IMR-90 (cell line): ENCODE results near the gene DNAJC11. TPM values are rescaled to one million over a fixed set of nuclear protein-coding genes. Genes with fewer than 3 reads are reported as not detected.

Experiments used
- ATAC-seq: fragments of 200-7000 bp; cut with Tn5 transposase; 2 replicates; pipeline ENCODE4 v1.9.1; 2020; ENCODE audit warnings: low read depth, mild to moderate bottlenecking, moderate library complexity
- BruUV-seq: library from RNA; stranded (reverse); fragments of 400-500 nt; replicated peaks from 2 replicates; lab custom pipeline; 2021; lab: Mats Ljungman, UMichigan
- CTCF ChIA-PET: fragments of 300-600 bp; formaldehyde crosslinking; extraction: SDS; loops from one replicate; lab custom pipeline; 2021; ENCODE audit warnings: antibody characterized with exemption; lab: Yijun Ruan, JAX
- POLR2A ChIA-PET: fragments of 300-600 bp; sonication (Branson Sonifier 250); formaldehyde crosslinking; loops from one replicate; lab custom pipeline; 2022; ENCODE audit warnings: antibody characterized with exemption; ENCODE audit not compliant: unreplicated experiment; lab: Charles Lee
- DNase-seq: peaks from one replicate; pipeline ENCODE4 v3.0.0; 2013
- H2AFZ ChIP-seq: replicated peaks from 2 replicates; pipeline ENCODE3; 2013; ENCODE audit warnings: low read length, mild to moderate bottlenecking; ENCODE audit not compliant: poor library complexity
- H2AK5ac ChIP-seq: 2 replicates; pipeline ENCODE4 v1.6.1; 2013; ENCODE audit warnings: low read depth, low read length, inconsistent platforms
- H2AK9ac ChIP-seq: replicated peaks from 2 replicates; pipeline ENCODE3; 2013; ENCODE audit warnings: mild to moderate bottlenecking, low read depth, low read length, moderate library complexity; ENCODE audit not compliant: poor library complexity
- H2BK120ac ChIP-seq: 2 replicates; pipeline ENCODE4 v1.6.1; 2013; ENCODE audit warnings: low read depth, low read length, inconsistent platforms
- H2BK15ac ChIP-seq: 3 replicates; pipeline ENCODE4 v1.6.1; 2013; ENCODE audit warnings: low read depth, low read length, inconsistent platforms
- H2BK20ac ChIP-seq: 2 replicates; pipeline ENCODE4 v1.6.1; 2013; ENCODE audit warnings: low read depth, mild to moderate bottlenecking, inconsistent platforms, low read length, moderate library complexity
- H2BK5ac ChIP-seq: 2 replicates; pipeline ENCODE4 v1.6.1; 2013; ENCODE audit warnings: mild to moderate bottlenecking, low read depth, low read length, inconsistent platforms; ENCODE audit not compliant: poor library complexity, severe bottlenecking
- H3K14ac ChIP-seq: replicated peaks from 2 replicates; pipeline ENCODE4 v1.6.1; 2013; ENCODE audit warnings: low read depth, low read length, inconsistent platforms
- H3K18ac ChIP-seq: 2 replicates; pipeline ENCODE4 v1.6.1; 2013; ENCODE audit warnings: low read depth, low read length, control low read depth
- H3K23ac ChIP-seq: 2 replicates; pipeline ENCODE4 v1.6.1; 2013; ENCODE audit warnings: low read depth, low read length, inconsistent platforms
- H3K27ac ChIP-seq: 2 replicates; pipeline ENCODE4 v1.5.1; 2013; ENCODE audit warnings: mild to moderate bottlenecking, control low read depth, low read length; ENCODE audit not compliant: insufficient read depth
- H3K27me3 ChIP-seq: 2 replicates; pipeline ENCODE4 v1.6.1; 2013; ENCODE audit warnings: low read length; ENCODE audit not compliant: control insufficient read depth, insufficient read depth
- H3K36me3 ChIP-seq: 2 replicates; pipeline ENCODE4 v1.6.1; 2013; ENCODE audit warnings: low read length, mixed read lengths; ENCODE audit not compliant: control insufficient read depth, insufficient read depth
- H3K4ac ChIP-seq: 2 replicates; pipeline ENCODE4 v1.6.1; 2013; ENCODE audit warnings: low read depth, low read length, inconsistent platforms
- H3K4me1 ChIP-seq: 2 replicates; pipeline ENCODE4 v1.6.1; 2013; ENCODE audit warnings: low read length, mixed read lengths; ENCODE audit not compliant: control insufficient read depth, insufficient read depth
- H3K4me2 ChIP-seq: 2 replicates; pipeline ENCODE4 v1.6.1; 2013; ENCODE audit warnings: low read depth, mild to moderate bottlenecking, control low read depth, low read length, moderate library complexity
- H3K4me3 ChIP-seq: 2 replicates; pipeline ENCODE4 v1.5.1; 2013; ENCODE audit warnings: low read depth, mild to moderate bottlenecking, control low read depth, low read length, moderate library complexity; ENCODE audit not compliant: insufficient read depth
- H3K56ac ChIP-seq: 2 replicates; pipeline ENCODE4 v1.6.1; 2013; ENCODE audit warnings: low read length, inconsistent platforms; ENCODE audit not compliant: insufficient read depth; ENCODE audit errors: extremely low read depth
- H3K79me1 ChIP-seq, 2 experiments: 2 replicates each; pipeline ENCODE4 v1.6.1; 2013; ENCODE audit warnings: low read length in 2 of 2, inconsistent platforms in 1 of 2, low read depth in 1 of 2
- H3K9ac ChIP-seq: 2 replicates; pipeline ENCODE4 v1.6.1; 2013; ENCODE audit warnings: low read depth, low read length, control low read depth
- H3K9me1 ChIP-seq: 2 replicates; pipeline ENCODE4 v1.6.1; 2013; ENCODE audit warnings: low read length, inconsistent platforms; ENCODE audit not compliant: insufficient read depth
- H3K9me3 ChIP-seq: 2 replicates; pipeline ENCODE4 v1.6.1; 2013; ENCODE audit warnings: low read length; ENCODE audit not compliant: control insufficient read depth, insufficient read depth
- H4K20me1 ChIP-seq: 2 replicates; pipeline ENCODE4 v1.6.1; 2013; ENCODE audit warnings: low read length, inconsistent platforms; ENCODE audit not compliant: insufficient read depth
- H4K5ac ChIP-seq: 2 replicates; pipeline ENCODE4 v1.6.1; 2013; ENCODE audit warnings: mild to moderate bottlenecking, low read depth, low read length, control low read depth
- H4K8ac ChIP-seq, 2 experiments: 2 replicates each; pipeline ENCODE4 v1.6.1; 2013; ENCODE audit warnings: low read depth in 2 of 2, low read length in 2 of 2, control low read depth in 1 of 2, inconsistent platforms in 1 of 2
- H4K91ac ChIP-seq: 2 replicates; pipeline ENCODE4 v1.6.1; 2013; ENCODE audit warnings: low read depth, low read length, inconsistent platforms; ENCODE audit not compliant: insufficient read depth
- MAFK ChIP-seq: IDR thresholded peaks from 2 replicates; pipeline ENCODE4 v1.6.1; 2012; ENCODE audit warnings: low read depth, low read length, improper control_type of control experiment
- MAZ ChIP-seq: IDR thresholded peaks from 2 replicates; pipeline ENCODE4 v1.6.1; 2012; ENCODE audit warnings: low read depth, mild to moderate bottlenecking, low read length, improper control_type of control experiment, moderate library complexity, borderline replicate concordance
- RAD21 ChIP-seq: IDR thresholded peaks from 2 replicates; pipeline ENCODE4 v1.6.1; 2012; ENCODE audit warnings: low read length, improper control_type of control experiment
- WGBS, 2 experiments: methylation state at CpG; one replicate each; pipeline versions ENCODE4 v1.1.5 to v1.1.7; 2013; ENCODE audit warnings: missing lambda C conversion rate in 2 of 2; ENCODE audit not compliant: insufficient read length in 1 of 2; ENCODE audit errors: extremely low coverage in 2 of 2; 5-methylcytosine and 5-hydroxymethylcytosine counted together
- dilution Hi-C: fragments of 300-500 bp; cut with HindIII; formaldehyde crosslinking; loops from one replicate; pipeline ENCODE4 v1.14.3; 2018; ENCODE audit warnings: low sequenced_read_pairs; ENCODE audit not compliant: unreplicated experiment
- in situ Hi-C: fragments of 300-500 bp; cut with MboI; formaldehyde crosslinking; loops from 3 replicates; pipeline ENCODE4 v1.14.3; 2019; ENCODE audit warnings: low sequenced_read_pairs, inconsistent platforms, mixed read lengths
- intact Hi-C: fragments of 100-400 bp; cut with micrococcal nuclease; formaldehyde crosslinking; loops from 2 replicates; pipeline ENCODE4 v1.10.0; 2022
- polyA plus RNA-seq, 3 experiments: library from polyadenylated mRNA; depleted of rRNA; stranded (reverse); fragments of >200 nt; gene quantifications; 2 replicates each; pipeline ENCODE4 v1.2.3, GENCODE V29; 2012; ENCODE audit warnings: low replicate concordance in 1 of 3
- total RNA-seq: library from RNA; depleted of rRNA; stranded (reverse); fragments of >200 nt; gene quantifications from 2 replicates; pipeline ENCODE4 v1.2.3, GENCODE V29; 2012
- TF ChIP-seq, protein P1 (sequence below): conservative IDR thresholded peaks from 2 replicates; pipeline ENCODE4 v1.5.1; 2012; ENCODE audit warnings: mild to moderate bottlenecking, low read depth, low read length, improper control_type of control experiment
- TF ChIP-seq, protein P2 (sequence below): fragments of 150-350 bp; IDR thresholded peaks from 2 replicates; pipeline ENCODE4 v1.6.1; 2016; ENCODE audit warnings: low read depth, mild to moderate bottlenecking, low read length, moderate library complexity, borderline replicate concordance

Gene DNAJC11
- total and polyA plus RNA-seq, 2 of the 4 experiments (the other 2 are of a cell fraction), result 38.7 to 48.5 TPM

DNA sequence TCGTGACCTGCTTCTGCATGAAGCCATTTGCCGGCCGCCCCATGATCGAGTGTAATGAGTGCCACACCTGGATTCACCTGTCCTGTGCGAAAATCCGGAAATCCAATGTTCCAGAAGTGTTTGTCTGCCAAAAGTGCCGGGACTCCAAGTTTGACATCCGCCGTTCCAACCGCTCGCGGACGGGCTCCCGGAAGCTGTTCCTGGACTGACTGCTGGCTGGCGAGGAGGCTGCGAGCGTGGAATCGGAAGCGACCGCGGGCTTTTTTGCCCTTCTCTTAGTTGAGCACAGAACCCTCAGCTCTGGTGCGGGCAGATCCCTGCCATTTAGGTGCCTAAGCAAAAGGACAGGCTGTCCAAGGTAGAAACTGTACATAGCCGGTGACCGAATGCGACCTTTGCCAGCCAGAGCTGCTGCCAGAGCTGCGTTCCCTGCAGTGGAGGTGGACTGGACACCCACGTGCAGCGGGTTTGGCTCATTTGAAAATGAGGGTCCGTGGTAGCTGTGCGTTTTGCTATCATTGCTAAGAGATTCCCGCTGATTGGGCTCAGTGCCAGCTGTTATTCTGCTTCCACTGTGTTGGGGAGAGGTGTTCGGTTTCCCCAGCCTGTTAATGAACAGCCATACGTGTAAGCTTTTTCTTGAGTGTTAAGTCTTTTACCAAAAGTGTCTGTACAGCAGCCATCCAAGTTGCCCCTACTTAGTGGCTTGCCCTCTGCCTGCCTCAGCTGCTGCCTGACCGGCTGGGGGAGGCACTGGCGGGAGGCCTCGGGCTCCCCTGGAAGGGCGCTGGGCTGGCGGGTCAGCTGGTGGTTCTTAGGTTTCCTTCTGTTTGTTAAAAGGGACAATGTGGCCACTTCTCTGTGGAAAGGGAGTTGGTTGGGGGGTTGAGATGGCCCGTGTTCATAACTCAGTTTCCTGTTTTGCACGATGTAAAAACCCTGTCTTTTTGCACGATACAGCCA is 79.9 kb downstream of the DNAJC11 start:
- Histone ChIP-seq H3K14ac (no peak overlapping the region), H3K36me3 (peaks cover 50% of the 10 kb centered on the region), H2AK9ac (no peak overlapping the region), H3K4me3 (no peak overlapping the region), H4K20me1 (peaks cover 61% of the 10 kb centered on the region), H2BK15ac (no peak overlapping the region), H3K4ac (no peak overlapping the region), H4K91ac (no peak overlapping the region), H2BK5ac (no peak overlapping the region), H2AK5ac (no peak overlapping the region), H3K4me2 (no peak overlapping the region), H2AFZ (no peak overlapping the region), H3K9me3 (no peaks in the 10 kb centered on the region), H2BK20ac (no peak overlapping the region), H3K27me3 (no peaks in the 10 kb centered on the region), H3K4me1 (peaks cover 7% of the 10 kb centered on the region), H3K18ac (no peak overlapping the region), H3K56ac (no peak overlapping the region), H2BK120ac (no peak overlapping the region), H3K23ac (no peak overlapping the region), H4K5ac (no peak overlapping the region), H4K8ac (no peak overlapping the region), H3K79me1 (peaks cover 34 to 81% of the 10 kb centered on the region in 2 experiments), H3K9ac (no peak overlapping the region), H3K27ac (no peak overlapping the region), H3K9me1 (peaks cover 4% of the 10 kb centered on the region)
- dilution Hi-C loops, result no loop called here
- in situ Hi-C loops, result no loop called here
- intact Hi-C loops, result no loop called here
- no peak for DNase-seq
- CTCF ChIA-PET, result interaction anchor here (0.6 kb wide), 1 partner anchor 268 kb away, joined by 8 read pairs; no protein-coding TSS in a partner anchor
- POLR2A ChIA-PET, result no interaction called here
- ATAC-seq, result no peak
- WGBS, 2 experiments, result 93% methylated on average over 25 of the region's 41 CpGs; no CpG with 5 or more reads in 1 of the 2 experiments
- BruUV-seq, result no TSS peak
- TF ChIP-seq, protein P1, sequence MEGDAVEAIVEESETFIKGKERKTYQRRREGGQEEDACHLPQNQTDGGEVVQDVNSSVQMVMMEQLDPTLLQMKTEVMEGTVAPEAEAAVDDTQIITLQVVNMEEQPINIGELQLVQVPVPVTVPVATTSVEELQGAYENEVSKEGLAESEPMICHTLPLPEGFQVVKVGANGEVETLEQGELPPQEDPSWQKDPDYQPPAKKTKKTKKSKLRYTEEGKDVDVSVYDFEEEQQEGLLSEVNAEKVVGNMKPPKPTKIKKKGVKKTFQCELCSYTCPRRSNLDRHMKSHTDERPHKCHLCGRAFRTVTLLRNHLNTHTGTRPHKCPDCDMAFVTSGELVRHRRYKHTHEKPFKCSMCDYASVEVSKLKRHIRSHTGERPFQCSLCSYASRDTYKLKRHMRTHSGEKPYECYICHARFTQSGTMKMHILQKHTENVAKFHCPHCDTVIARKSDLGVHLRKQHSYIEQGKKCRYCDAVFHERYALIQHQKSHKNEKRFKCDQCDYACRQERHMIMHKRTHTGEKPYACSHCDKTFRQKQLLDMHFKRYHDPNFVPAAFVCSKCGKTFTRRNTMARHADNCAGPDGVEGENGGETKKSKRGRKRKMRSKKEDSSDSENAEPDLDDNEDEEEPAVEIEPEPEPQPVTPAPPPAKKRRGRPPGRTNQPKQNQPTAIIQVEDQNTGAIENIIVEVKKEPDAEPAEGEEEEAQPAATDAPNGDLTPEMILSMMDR, result no peak
- TF ChIP-seq, protein P2, sequence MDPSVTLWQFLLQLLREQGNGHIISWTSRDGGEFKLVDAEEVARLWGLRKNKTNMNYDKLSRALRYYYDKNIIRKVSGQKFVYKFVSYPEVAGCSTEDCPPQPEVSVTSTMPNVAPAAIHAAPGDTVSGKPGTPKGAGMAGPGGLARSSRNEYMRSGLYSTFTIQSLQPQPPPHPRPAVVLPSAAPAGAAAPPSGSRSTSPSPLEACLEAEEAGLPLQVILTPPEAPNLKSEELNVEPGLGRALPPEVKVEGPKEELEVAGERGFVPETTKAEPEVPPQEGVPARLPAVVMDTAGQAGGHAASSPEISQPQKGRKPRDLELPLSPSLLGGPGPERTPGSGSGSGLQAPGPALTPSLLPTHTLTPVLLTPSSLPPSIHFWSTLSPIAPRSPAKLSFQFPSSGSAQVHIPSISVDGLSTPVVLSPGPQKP, result no peak
- no peak for TF ChIP-seq RAD21
- no peak for TF ChIP-seq MAZ
- no peak for TF ChIP-seq MAFK
